Endothelial cell of umbilical vein (primary cell): ENCODE results near the gene LZIC. TPM values are rescaled to one million over a fixed set of nuclear protein-coding genes. Genes with fewer than 3 reads are reported as not detected.

Experiments used
- BruUV-seq: library from RNA; stranded (reverse); fragments of 400-500 nt; replicated peaks from 2 replicates; lab custom pipeline; 2021; lab: Mats Ljungman, UMichigan
- CTCF ChIA-PET: fragments of 300-600, 350-600 bp; sonication (Branson Sonifier 250); formaldehyde crosslinking; loops from one replicate; lab custom pipeline; 2021; ENCODE audit warnings: antibody characterized with exemption, inconsistent platforms; lab: Charles Lee
- POLR2A ChIA-PET: fragments of 300-600, 350-600 bp; sonication (Branson Sonifier 250); formaldehyde crosslinking; loops from one replicate; lab custom pipeline; 2021; ENCODE audit warnings: antibody characterized with exemption, inconsistent platforms; lab: Charles Lee
- DNase-seq: peaks from one replicate; pipeline ENCODE4 v3.0.0-alpha.2; 2011; ENCODE audit warnings: low read depth, low spot score
- FAIRE-seq: peaks from 2 replicates; lab custom pipeline; 2011; peaks lifted over from hg19 to GRCh38; lab: Jason Lieb, UNC
- H2AFZ ChIP-seq: 2 replicates; pipeline ENCODE4 v1.6.0; 2012; ENCODE audit warnings: low read depth, low read length, control low read depth, inconsistent platforms
- H3K27ac ChIP-seq: 2 replicates; pipeline ENCODE4 v1.5.1; 2011; ENCODE audit warnings: low read depth, mild to moderate bottlenecking, control low read depth, low read length, moderate library complexity; ENCODE audit not compliant: insufficient read depth
- H3K27me3 ChIP-seq, 2 experiments: 2 replicates each; pipeline versions ENCODE4 v1.6.0 to v1.6.1; 2011; ENCODE audit warnings: low read length in 2 of 2, mixed read lengths in 1 of 2; ENCODE audit not compliant: control insufficient read depth in 2 of 2, insufficient read depth in 2 of 2
- H3K36me3 ChIP-seq, 2 experiments: 2 replicates in 1 of 2; 3 replicates in 1 of 2; pipeline ENCODE4 v1.5.1; 2011; ENCODE audit warnings: low read length in 2 of 2, mild to moderate bottlenecking in 1 of 2, moderate library complexity in 1 of 2; ENCODE audit not compliant: control insufficient read depth in 2 of 2, insufficient read depth in 2 of 2; ENCODE audit errors: extremely low read depth in 1 of 2
- H3K4me1 ChIP-seq: 3 replicates; pipeline ENCODE4 v1.5.1; 2011; ENCODE audit warnings: mild to moderate bottlenecking, low read length; ENCODE audit not compliant: control insufficient read depth, insufficient read depth; ENCODE audit errors: extremely low read depth
- H3K4me2 ChIP-seq: 2 replicates; pipeline ENCODE4 v1.6.1; 2011; ENCODE audit warnings: low read length, control low read depth, mixed read lengths; ENCODE audit not compliant: insufficient read depth
- H3K4me3 ChIP-seq, 3 experiments: fragments of 200-600 bp in 1 of 3; sonication (generic), shearing (Covaris generic) in 1 of 3; replicated peaks in 1 of 3; 2 replicates each; pipeline ENCODE4 v1.5.1; 2011 to 2016; ENCODE audit warnings: control low read depth in 3 of 3, low read length in 3 of 3, mild to moderate bottlenecking in 2 of 3, inconsistent platforms in 1 of 3, low read depth in 1 of 3, moderate library complexity in 1 of 3; ENCODE audit not compliant: insufficient read depth in 1 of 3
- H3K79me2 ChIP-seq: 2 replicates; pipeline ENCODE4 v1.6.0; 2012; ENCODE audit warnings: low read length, inconsistent platforms; ENCODE audit not compliant: control insufficient read depth, insufficient read depth
- H3K9ac ChIP-seq: replicated peaks from 2 replicates; pipeline ENCODE3; 2011; ENCODE audit warnings: low read length, control low read depth; ENCODE audit not compliant: insufficient read depth; ENCODE audit errors: extremely low read depth
- H3K9me1 ChIP-seq: replicated peaks from 3 replicates; pipeline ENCODE4 v1.6.0; 2011; ENCODE audit warnings: mild to moderate bottlenecking, low read length; ENCODE audit not compliant: control insufficient read depth, insufficient read depth; ENCODE audit errors: extremely low read depth
- H3K9me3 ChIP-seq: replicated peaks from 2 replicates; pipeline ENCODE4 v1.5.1; 2012; ENCODE audit warnings: low read length, inconsistent platforms; ENCODE audit not compliant: control insufficient read depth, insufficient read depth
- H4K20me1 ChIP-seq: replicated peaks from 2 replicates; pipeline ENCODE3; 2011; ENCODE audit warnings: mild to moderate bottlenecking, low read length; ENCODE audit not compliant: control insufficient read depth, insufficient read depth; ENCODE audit errors: extremely low read depth
- EZH2 ChIP-seq: IDR thresholded peaks from 2 replicates; pipeline ENCODE4 v1.6.1; 2012; ENCODE audit warnings: borderline replicate concordance, low read depth, mild to moderate bottlenecking, moderate library complexity, low read length, inconsistent platforms; ENCODE audit not compliant: severe bottlenecking
- FOS ChIP-seq: IDR thresholded peaks from 2 replicates; pipeline ENCODE4 v1.6.1; 2011; ENCODE audit warnings: mild to moderate bottlenecking, low read length, moderate library complexity, borderline replicate concordance; ENCODE audit not compliant: insufficient read depth
- GATA2 ChIP-seq: IDR thresholded peaks from 2 replicates; pipeline ENCODE4 v1.7.0; 2011; ENCODE audit warnings: low read depth, mild to moderate bottlenecking, moderate library complexity, mixed read lengths, low read length; ENCODE audit not compliant: insufficient read length, insufficient read depth
- JUN ChIP-seq: IDR thresholded peaks from 2 replicates; pipeline ENCODE4 v1.6.1; 2011; ENCODE audit warnings: borderline replicate concordance, low read depth; ENCODE audit not compliant: insufficient read length, insufficient read depth
- MYC ChIP-seq: IDR thresholded peaks from one replicate; pipeline ENCODE4 v1.6.1; 2011; ENCODE audit warnings: mild to moderate bottlenecking, low read depth, low read length
- POLR2A ChIP-seq: IDR thresholded peaks from 2 replicates; pipeline ENCODE4 v1.6.1; 2012; ENCODE audit warnings: low read depth, mild to moderate bottlenecking, control low read depth, low read length
- POLR2AphosphoS5 ChIP-seq: IDR thresholded peaks from 2 replicates; pipeline ENCODE4 v1.6.1; 2012; ENCODE audit warnings: low read depth, mild to moderate bottlenecking, control low read depth, low read length, moderate library complexity; ENCODE audit not compliant: insufficient read depth
- dilution Hi-C: fragments of 300-500 bp; cut with MboI; formaldehyde crosslinking; loops from one replicate; pipeline ENCODE4 v1.15.0; 2019; ENCODE audit warnings: low sequenced_read_pairs; ENCODE audit not compliant: extremely low pct_ligation_motif_present
- intact Hi-C: fragments of 100-400 bp; cut with micrococcal nuclease; formaldehyde crosslinking; loops from one replicate; pipeline ENCODE4 v1.10.0; 2022
- polyA plus RNA-seq, 4 experiments: library from polyadenylated mRNA; depleted of rRNA in 3 of 4; stranded (reverse) in 3 of 4; unstranded in 1 of 4; fragments of >200 nt; gene quantifications; 2 replicates each; pipeline versions ENCODE4 v1.2.1 to v1.2.3, GENCODE V29; 2011 to 2012; ENCODE audit warnings: missing spikeins in 1 of 4
- total RNA-seq: library from RNA; stranded (reverse); gene quantifications from 2 replicates; pipeline ENCODE4 v1.2.3, GENCODE V29; 2021
- TF ChIP-seq, protein P1 (sequence below), 2 donors: IDR thresholded peaks; 1 replicate in 1 of 2; 2 replicates in 1 of 2; pipeline ENCODE4 v1.5.1; 2011; ENCODE audit warnings: low read length in 2 of 2, mild to moderate bottlenecking in 2 of 2, moderate library complexity in 2 of 2, control low read depth in 1 of 2, inconsistent platforms in 1 of 2, low read depth in 1 of 2; ENCODE audit not compliant: insufficient read depth in 1 of 2; ENCODE audit errors: extremely low read depth in 1 of 2
- TF ChIP-seq, protein P2 (sequence below): IDR thresholded peaks from 2 replicates; pipeline ENCODE4 v1.6.1; 2011; ENCODE audit not compliant: insufficient read depth, insufficient read length

Gene LZIC
- total and polyA plus RNA-seq, 2 donors (not counting 3 experiments of a cell fraction or from before 2014, with no cell fraction given) = 3.7 to 23.4 TPM

DNA sequence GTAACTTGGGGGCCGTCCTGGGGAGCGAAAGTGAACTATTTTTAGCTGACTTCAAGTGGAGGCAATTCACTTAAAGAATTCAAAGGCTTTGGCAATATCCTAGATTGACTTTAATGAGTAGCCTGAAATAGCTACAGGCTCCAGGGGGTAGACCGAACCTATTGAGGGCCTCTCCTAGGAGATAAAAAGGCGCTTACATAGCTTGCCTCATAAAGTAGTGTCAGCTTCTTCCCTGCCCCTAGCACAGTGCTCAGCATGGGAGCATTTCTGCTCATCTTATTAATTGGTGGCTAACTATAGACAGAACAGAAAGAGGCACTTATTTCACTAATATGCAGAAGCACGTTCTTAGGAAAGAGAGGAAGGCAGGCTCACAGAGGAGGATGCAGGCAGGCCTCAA lies 20.8 kb downstream of the LZIC start:
- H3K79me2 ChIP-seq = no peaks in the 10 kb centered on the region
- no peaks in the 10 kb centered on the region for H3K9me3 ChIP-seq
- H3K4me1 ChIP-seq = no peaks in the 10 kb centered on the region
- no peaks in the 10 kb centered on the region for H4K20me1 ChIP-seq
- CTCF ChIA-PET = interaction anchor here (1.0 kb wide), 1 partner anchor 9 kb away, joined by 3 read pairs; no protein-coding TSS in a partner anchor
- H3K9me1 ChIP-seq = no peaks in the 10 kb centered on the region
- no TSS peak for BruUV-seq
- POLR2A ChIA-PET = no interaction called here
- TF ChIP-seq GATA2 = no peak
- no peak for TF ChIP-seq POLR2AphosphoS5
- TF ChIP-seq, protein P1, sequence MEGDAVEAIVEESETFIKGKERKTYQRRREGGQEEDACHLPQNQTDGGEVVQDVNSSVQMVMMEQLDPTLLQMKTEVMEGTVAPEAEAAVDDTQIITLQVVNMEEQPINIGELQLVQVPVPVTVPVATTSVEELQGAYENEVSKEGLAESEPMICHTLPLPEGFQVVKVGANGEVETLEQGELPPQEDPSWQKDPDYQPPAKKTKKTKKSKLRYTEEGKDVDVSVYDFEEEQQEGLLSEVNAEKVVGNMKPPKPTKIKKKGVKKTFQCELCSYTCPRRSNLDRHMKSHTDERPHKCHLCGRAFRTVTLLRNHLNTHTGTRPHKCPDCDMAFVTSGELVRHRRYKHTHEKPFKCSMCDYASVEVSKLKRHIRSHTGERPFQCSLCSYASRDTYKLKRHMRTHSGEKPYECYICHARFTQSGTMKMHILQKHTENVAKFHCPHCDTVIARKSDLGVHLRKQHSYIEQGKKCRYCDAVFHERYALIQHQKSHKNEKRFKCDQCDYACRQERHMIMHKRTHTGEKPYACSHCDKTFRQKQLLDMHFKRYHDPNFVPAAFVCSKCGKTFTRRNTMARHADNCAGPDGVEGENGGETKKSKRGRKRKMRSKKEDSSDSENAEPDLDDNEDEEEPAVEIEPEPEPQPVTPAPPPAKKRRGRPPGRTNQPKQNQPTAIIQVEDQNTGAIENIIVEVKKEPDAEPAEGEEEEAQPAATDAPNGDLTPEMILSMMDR (IDR thresholded peaks at IDR 0.05; ENCODE audit: extremely low read depth in 1 of 2, insufficient read depth in 1 of 2, low read depth in 1 of 2, low read length in 2 of 2) = no peak
- TF ChIP-seq MYC = no peak
- TF ChIP-seq POLR2A = no peak
- TF ChIP-seq JUN = no peak
- no peak for TF ChIP-seq EZH2
- no peak for TF ChIP-seq FOS
- TF ChIP-seq, protein P2, sequence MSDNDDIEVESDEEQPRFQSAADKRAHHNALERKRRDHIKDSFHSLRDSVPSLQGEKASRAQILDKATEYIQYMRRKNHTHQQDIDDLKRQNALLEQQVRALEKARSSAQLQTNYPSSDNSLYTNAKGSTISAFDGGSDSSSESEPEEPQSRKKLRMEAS = no peak
- no peak overlapping the region for H2AFZ ChIP-seq
- H3K4me3 ChIP-seq = no peak overlapping the region
- H3K27ac ChIP-seq = no peak overlapping the region
- H3K27me3 ChIP-seq = peaks cover 0 to 7% of the 10 kb centered on the region in 2 experiments
- no peak for FAIRE-seq
- dilution Hi-C loops (no loop called here), intact Hi-C loops (no loop called here)
- DNase-seq = no peak
- no peak overlapping the region for H3K9ac ChIP-seq
- no peak overlapping the region for H3K4me2 ChIP-seq
- H3K36me3 ChIP-seq = no peaks in the 10 kb centered on the region
